ENCODE results near the gene UGDH. TPM values are rescaled to one million over a fixed set of nuclear protein-coding genes. Genes with fewer than 3 reads are reported as not detected.

UGDH gene
- total RNA-seq, 1 experiment from 2014 or later: 52.5 TPM

GRCh38 chr4:39559626-39560025, 32.4 kb upstream of the UGDH start:
- DNase-seq (ENCODE audit: low spot score): no peak
- H3K4me1 ChIP-seq (ENCODE audit: insufficient read depth, low read length, poor library complexity, severe bottlenecking): no peaks in the 10 kb centered on the region
- H3K9me3 ChIP-seq (ENCODE audit: low read depth, low read length, poor library complexity, severe bottlenecking): no peaks in the 10 kb centered on the region
- no peak overlapping the region for H3K4me3 ChIP-seq (ENCODE audit: low read depth, low read length, poor library complexity, severe bottlenecking)
- BruUV-seq (replicated peaks): no TSS peak
- ChIA-PET POLR2A (ENCODE audit: low non-redundant PET) (no interaction called here), CTCF (no interaction called here)
- intact Hi-C loops (cut with micrococcal nuclease; ENCODE audit: unreplicated experiment): no loop called here
- H3K27ac ChIP-seq (ENCODE audit: low read depth, low read length, poor library complexity, severe bottlenecking): no peak overlapping the region
- H3K27me3 ChIP-seq (replicated peaks; ENCODE audit: insufficient read depth, low read depth, low read length, poor library complexity): no peaks in the 10 kb centered on the region
- no peak for TF ChIP-seq CTCF (conservative IDR thresholded peaks at IDR 0.05; ENCODE audit: low read depth, low read length)
- no peak for TF ChIP-seq EZH2 (IDR thresholded peaks at IDR 0.05; ENCODE audit: borderline replicate concordance, low read depth, low read length, poor library complexity, severe bottlenecking)
- no peaks in the 10 kb centered on the region for H3K36me3 ChIP-seq (ENCODE audit: insufficient read depth, low read length, poor library complexity, severe bottlenecking)

- POLR2A ChIA-PET (ENCODE audit: low non-redundant PET): no interaction called here
- TF ChIP-seq CTCF (conservative IDR thresholded peaks at IDR 0.05; ENCODE audit: low read depth, low read length) (no peak), EZH2 (IDR thresholded peaks at IDR 0.05; ENCODE audit: borderline replicate concordance, low read depth, low read length, poor library complexity, severe bottlenecking) (no peak)
- CTCF ChIA-PET: no interaction called here
- Histone ChIP-seq H3K4me3 (ENCODE audit: low read depth, low read length, poor library complexity, severe bottlenecking) (no peak overlapping the region), H3K36me3 (ENCODE audit: insufficient read depth, low read length, poor library complexity, severe bottlenecking) (no peaks in the 10 kb centered on the region), H3K27me3 (replicated peaks; ENCODE audit: insufficient read depth, low read depth, low read length, poor library complexity) (no peaks in the 10 kb centered on the region), H3K27ac (ENCODE audit: low read depth, low read length, poor library complexity, severe bottlenecking) (no peak overlapping the region), H3K9me3 (ENCODE audit: low read depth, low read length, poor library complexity, severe bottlenecking) (no peaks in the 10 kb centered on the region), H3K4me1 (ENCODE audit: insufficient read depth, low read length, poor library complexity, severe bottlenecking) (no peaks in the 10 kb centered on the region)
- no peak for DNase-seq (ENCODE audit: low spot score)
- intact Hi-C loops (cut with micrococcal nuclease; ENCODE audit: unreplicated experiment): no loop called here
- BruUV-seq (replicated peaks): no TSS peak
Observed at GRCh38 chr4:39555472-39555871, 28.2 kb upstream of the UGDH start.

GRCh38 chr4:39548425-39549067, 21.3 kb upstream of the UGDH start:
- Histone ChIP-seq H3K4me1 (ENCODE audit: insufficient read depth, low read length, poor library complexity, severe bottlenecking) (no peaks in the 10 kb centered on the region), H3K9me3 (ENCODE audit: low read depth, low read length, poor library complexity, severe bottlenecking) (no peaks in the 10 kb centered on the region), H3K27ac (ENCODE audit: low read depth, low read length, poor library complexity, severe bottlenecking) (no peak overlapping the region), H3K36me3 (ENCODE audit: insufficient read depth, low read length, poor library complexity, severe bottlenecking) (no peaks in the 10 kb centered on the region), H3K4me3 (ENCODE audit: low read depth, low read length, poor library complexity, severe bottlenecking) (no peak overlapping the region), H3K27me3 (replicated peaks; ENCODE audit: insufficient read depth, low read depth, low read length, poor library complexity) (no peaks in the 10 kb centered on the region)
- TF ChIP-seq EZH2 (IDR thresholded peaks at IDR 0.05; ENCODE audit: borderline replicate concordance, low read depth, low read length, poor library complexity, severe bottlenecking) (no peak), CTCF (conservative IDR thresholded peaks at IDR 0.05; ENCODE audit: low read depth, low read length) (no peak)
- no peak for DNase-seq (ENCODE audit: low spot score)
- BruUV-seq (replicated peaks): no TSS peak
- ChIA-PET CTCF (no interaction called here), POLR2A (ENCODE audit: low non-redundant PET) (no interaction called here)
- intact Hi-C loops (cut with micrococcal nuclease; ENCODE audit: unreplicated experiment): no loop called here

Measured in A673 (cell line).